RPMI7951 (cell line): ENCODE data around the gene ZMYND8. TPM values are rescaled to one million over a fixed set of nuclear protein-coding genes. Genes with fewer than 3 reads are reported as not detected.

Experiments
- DNase-seq: peaks from one replicate; pipeline ENCODE4 v3.0.0-alpha.2; 2012; ENCODE audit warnings: low read depth
- total RNA-seq: library from RNA; depleted of rRNA; stranded (reverse); fragments of >200 nt; shearing (Covaris generic); gene quantifications from 2 replicates; pipeline ENCODE4 v1.2.3, GENCODE V29; 2014; rRNA removed

ZMYND8 gene
- total RNA-seq, 1 experiment from 2014 or later: 36.0 TPM

DNA sequence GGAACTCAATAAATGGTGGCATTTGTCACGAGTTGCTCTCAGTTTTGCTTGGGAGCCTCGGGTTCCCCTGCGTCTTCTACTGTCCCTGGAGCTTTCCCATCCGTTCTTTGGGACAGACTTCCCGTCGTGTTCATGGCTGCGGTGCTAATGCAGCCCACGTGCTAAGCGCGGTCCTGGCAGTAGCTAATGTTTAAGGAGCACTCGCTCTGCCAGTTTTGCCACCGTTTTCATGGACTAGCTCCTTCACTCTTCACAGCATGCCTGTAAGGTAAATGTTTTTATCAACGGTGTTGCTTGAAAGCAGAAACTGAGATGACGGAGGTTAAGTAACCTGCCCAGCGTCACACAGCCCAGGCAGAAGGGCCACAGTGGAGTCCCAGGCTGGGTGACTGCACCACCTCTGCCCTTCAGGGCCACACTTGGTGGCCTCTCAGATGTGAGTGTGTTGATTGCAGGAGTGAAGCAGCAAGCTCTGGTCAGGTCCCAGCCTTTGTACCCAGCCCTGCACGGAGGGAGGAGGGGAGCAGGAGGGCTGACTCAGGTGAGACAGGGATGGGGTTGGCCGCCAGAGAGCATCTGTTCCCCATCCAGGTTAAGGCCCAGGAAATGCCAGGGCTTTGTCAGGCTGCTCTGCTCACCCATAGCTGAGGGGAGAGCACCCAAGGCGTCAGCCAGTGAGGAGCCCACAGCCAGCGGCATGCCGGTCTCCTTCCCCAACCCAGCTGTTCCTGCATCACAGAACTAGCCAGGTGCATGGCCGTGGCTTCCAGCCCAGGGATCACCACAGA is 181.8 kb downstream of the ZMYND8 start:
- no peak for DNase-seq

DNA sequence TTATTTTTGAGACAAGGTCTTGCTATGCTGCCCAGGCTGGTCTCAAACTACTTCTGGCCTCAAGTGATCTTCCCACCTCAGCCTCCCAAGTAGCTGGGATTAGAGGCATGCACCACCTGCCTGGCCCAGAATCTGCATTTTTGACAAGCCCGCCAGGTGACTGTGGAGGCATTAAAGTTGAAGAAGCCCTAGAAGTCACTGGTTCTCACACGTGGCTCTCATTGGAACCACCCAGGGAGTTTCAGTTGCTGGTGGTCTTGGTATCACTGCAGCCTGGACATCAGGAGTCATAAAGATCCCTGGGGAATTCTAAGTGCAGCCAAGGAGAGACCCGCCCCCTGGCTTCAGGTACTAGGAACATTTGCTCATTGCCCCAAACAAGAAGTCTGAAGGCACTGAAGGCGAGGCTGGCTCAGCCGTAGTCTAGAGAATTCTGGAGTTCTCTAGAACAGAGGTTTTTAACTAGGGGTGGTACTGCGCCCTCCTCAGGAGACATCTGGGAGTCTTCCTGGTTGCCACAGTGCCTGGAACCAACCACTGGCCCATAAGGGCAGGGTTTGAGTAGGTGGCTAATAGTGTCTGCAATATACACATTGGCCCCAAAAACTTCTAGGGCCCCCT is 182.8 kb downstream of the ZMYND8 start:
- DNase-seq: no peak

DNA sequence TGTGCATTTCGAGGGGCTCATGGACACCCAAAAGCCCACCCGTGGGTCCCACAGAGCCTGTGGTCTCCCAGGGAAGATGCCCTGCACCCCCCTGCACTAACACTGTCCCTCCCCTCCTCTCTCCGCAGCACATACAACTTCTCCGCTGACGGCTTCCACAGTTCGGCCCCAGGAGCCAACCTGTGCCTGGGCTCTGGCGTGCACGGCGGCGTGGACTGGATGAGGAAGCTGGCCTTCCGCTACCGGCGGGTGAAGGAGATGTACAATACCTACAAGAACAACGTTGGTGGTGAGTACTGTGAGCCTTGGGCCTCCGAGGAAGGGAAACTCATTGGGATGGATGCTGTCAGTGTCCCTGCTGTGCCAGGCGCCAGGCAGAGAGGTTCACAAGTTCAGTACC is 183.9 kb downstream of the ZMYND8 start:
- no peak for DNase-seq

DNA sequence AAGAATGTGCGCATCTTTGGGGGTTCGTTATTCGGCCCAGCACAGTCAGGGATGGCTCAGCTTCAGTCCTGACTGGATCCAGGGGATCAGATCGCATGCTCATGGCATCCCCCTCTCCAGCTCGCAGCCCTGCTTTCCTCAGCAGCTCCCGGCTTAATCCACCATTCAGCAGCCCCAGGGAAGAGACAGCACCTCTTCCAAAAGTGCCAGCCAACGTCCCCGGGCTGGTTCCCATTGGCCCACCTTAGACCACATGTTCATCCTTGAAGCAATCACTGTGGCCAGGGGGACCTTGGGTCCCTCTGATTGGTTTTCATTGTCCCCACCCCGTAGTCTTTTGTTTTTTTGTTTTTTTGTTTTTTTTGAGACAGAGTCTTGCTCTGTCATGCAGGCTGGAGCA is 188.7 kb downstream of the ZMYND8 start:
- no peak for DNase-seq

DNA sequence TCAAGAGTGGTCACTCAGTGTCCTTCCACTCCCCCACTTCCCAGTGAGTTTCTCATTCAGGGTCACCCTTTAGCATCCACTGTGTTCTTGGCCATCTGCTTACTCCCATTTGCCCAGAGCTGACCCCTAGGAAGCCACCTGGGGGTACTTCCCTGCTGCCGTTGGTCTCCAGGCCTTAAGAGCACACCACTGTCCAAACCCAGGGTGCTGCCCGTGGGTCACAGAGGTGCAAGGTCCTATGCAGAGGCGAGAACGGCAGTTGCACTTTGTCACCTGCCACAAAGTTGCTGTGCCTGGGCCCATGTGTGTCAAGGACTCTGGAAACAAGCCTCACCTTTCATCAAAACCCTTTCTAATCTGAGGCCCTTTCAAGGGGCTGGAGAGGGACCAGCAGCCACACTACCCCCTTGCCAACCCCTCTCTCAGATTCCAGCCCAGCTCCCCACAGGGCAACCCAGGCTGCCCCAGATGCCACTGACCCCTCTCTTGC is 191.1 kb downstream of the ZMYND8 start:
- DNase-seq: no peak

DNA sequence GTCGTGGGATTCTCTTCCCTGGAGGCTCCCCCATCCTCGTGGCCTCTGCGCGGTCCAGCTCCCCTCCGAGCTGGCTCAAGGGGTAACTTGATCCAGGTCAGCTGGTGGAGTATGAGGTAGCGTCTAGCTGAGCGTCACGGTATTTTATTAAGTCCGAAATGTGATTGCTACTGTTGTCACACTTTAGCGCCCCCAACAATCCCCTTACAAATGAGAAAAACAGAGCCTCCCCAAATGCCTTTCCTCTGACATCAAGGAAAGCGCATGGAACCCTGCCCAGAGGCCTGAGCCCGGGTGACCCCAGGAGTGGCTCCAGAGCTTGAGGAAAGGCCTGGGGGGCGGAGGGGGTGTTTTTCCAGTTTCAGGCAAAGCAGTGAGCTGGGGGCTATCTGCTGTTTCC is 192.4 kb downstream of the ZMYND8 start:
- DNase-seq: no peak

DNA sequence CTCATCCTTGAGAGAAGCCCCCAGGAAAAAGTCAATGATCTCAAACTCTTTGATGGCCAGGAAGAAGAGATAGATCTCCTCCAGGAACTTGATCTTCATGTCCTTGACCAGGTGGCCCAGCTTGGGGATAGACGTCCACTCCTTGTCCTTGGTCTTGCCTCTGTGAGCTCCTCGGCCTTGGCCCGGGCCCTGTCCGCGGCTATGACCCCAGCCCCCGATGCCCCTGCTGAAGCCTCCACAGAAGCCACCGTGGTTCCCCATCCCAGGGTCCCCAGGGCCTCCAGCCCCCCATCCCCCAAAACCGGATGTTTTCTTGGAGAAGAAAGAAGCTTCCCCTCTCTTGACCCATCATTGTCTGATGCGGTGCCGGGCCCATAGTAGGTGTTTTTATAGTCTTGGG is 195.1 kb downstream of the ZMYND8 start:
- DNase-seq: no peak

DNA sequence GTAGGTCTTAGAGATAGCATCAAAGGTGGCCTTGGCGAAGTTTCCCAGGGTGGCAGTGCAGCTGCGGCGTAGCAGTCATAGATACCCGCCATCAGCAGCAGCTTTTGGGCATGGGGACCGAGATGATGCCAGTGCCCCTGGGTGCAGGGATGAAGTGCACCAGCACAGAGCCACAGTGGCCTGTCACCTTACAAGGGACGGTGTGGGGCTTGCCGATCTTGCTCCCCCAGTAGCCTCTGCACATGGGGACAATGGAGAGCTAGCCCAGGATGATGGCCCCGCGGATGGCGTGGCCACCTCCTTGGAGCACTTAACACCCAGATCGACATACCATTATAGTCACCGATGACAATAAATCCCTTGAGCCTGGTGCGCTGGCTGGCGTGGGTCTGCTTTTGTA is 195.5 kb downstream of the ZMYND8 start:
- DNase-seq: no peak

DNA sequence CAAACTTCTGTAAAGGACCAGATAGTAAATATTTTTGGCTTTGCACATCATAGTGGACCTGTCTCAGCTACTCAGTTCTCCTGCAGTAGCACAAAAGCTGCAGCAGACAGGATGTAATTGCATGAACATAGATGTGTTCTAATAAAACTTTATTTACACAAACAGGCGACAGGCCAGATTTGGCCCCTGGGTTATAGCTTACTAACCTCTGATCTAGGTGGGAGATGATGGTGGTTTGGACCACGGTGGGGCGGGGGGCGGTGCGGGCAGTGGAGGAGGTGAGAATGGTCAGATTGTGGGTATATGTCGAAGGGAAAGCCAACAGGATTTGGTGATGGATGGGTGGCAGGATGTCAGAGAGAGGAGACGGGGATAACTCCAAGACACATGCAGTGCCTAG is 196.3 kb downstream of the ZMYND8 start:
- DNase-seq: no peak

Other genes with a start within 250 kb of the ZMYND8 start
- gene NCOA3, start 145.2 kb upstream of the ZMYND8 start, total RNA-seq: 40.7 and 47.9 TPM in 2 replicates